22Rv1 (cell line): ENCODE data around the gene NFATC4.
"Not testable (repeated sequence)": the region's sequence is repeated elsewhere in the genome, so short reads cannot be mapped to it uniquely, and the experiment has no call there.

Experiments used
- H3K27ac ChIP-seq: fragments of 450-650 bp; 2 replicates; pipeline ENCODE4 v1.5.1; 2017
- ZFX ChIP-seq: fragments of 450-650 bp; IDR thresholded peaks from 2 replicates; pipeline ENCODE4 v1.6.1; 2017; ENCODE audit warnings: antibody characterized with exemption, borderline replicate concordance
- TF ChIP-seq, protein P1 (sequence below): fragments of 450-650 bp; IDR thresholded peaks from 2 replicates; pipeline ENCODE4 v1.5.1; 2017; ENCODE audit warnings: mild to moderate bottlenecking

The NFATC4 gene

DNA sequence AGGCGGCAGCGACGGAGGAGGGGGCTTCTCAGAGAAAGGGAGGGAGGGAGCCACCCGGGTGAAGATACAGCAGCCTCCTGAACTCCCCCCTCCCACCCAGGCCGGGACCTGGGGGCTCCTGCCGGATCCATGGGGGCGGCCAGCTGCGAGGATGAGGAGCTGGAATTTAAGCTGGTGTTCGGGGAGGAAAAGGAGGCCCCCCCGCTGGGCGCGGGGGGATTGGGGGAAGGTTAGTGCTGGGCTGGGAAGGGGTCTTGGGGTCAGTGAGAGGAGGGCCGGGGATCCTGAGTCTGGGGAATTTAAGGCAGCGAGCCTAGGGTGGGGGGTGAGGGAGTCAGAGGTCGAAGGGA, 203 bp downstream of the NFATC4 start:
- peak overlapping the region; percentile 97 for H3K27ac ChIP-seq
- no peak for TF ChIP-seq ZFX
- TF ChIP-seq, protein P1, sequence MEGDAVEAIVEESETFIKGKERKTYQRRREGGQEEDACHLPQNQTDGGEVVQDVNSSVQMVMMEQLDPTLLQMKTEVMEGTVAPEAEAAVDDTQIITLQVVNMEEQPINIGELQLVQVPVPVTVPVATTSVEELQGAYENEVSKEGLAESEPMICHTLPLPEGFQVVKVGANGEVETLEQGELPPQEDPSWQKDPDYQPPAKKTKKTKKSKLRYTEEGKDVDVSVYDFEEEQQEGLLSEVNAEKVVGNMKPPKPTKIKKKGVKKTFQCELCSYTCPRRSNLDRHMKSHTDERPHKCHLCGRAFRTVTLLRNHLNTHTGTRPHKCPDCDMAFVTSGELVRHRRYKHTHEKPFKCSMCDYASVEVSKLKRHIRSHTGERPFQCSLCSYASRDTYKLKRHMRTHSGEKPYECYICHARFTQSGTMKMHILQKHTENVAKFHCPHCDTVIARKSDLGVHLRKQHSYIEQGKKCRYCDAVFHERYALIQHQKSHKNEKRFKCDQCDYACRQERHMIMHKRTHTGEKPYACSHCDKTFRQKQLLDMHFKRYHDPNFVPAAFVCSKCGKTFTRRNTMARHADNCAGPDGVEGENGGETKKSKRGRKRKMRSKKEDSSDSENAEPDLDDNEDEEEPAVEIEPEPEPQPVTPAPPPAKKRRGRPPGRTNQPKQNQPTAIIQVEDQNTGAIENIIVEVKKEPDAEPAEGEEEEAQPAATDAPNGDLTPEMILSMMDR = no peak

DNA sequence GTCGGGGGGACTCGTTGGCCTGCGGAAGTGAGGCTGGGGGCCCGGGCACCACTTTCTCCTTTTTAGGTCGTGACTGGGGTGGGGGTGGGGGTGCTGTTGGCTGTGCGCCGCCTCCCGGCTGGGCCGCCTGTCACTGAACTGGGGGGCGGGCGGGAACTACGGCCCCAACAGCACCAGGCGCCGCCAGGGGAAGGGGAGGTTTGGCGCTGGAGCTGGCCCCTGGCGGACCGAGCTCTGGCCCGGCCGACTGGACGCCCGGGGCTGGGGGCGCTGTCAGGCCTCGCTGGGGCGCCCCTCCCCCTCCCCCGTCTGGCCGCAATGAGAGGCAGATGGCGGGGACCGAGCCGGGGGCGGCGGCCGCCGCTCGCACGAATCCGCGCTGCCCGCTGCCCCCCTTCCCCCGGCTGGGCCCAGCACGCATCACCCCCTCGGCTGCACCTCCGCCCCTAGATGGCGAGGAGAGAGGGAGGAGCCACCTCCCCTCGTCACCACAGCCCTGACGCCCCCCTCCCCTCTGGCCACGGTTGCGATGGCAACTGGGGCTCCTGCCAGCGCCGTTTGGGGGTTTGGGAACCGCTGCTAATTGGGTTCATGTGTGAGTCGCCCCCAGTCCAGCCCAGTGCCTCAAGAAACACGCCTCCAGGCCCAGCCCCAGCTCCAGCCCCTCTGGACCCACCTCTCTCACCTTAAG, 723 bp downstream of the NFATC4 start:
- no peak for TF ChIP-seq ZFX
- TF ChIP-seq, protein P1 = no peak
- H3K27ac ChIP-seq = no peak overlapping the region

DNA sequence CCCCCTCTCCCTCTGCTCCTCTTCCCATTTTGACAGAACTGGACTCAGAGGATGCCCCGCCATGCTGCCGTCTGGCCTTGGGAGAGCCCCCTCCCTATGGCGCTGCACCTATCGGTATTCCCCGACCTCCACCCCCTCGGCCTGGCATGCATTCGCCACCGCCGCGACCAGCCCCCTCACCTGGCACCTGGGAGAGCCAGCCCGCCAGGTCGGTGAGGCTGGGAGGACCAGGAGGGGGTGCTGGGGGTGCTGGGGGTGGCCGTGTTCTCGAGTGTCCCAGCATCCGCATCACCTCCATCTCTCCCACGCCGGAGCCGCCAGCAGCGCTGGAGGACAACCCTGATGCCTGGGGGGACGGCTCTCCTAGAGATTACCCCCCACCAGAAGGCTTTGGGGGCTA, 1.5 kb downstream of the NFATC4 start:
- no peak for TF ChIP-seq ZFX
- TF ChIP-seq, protein P1 = no peak
- H3K27ac ChIP-seq = no peak overlapping the region

DNA sequence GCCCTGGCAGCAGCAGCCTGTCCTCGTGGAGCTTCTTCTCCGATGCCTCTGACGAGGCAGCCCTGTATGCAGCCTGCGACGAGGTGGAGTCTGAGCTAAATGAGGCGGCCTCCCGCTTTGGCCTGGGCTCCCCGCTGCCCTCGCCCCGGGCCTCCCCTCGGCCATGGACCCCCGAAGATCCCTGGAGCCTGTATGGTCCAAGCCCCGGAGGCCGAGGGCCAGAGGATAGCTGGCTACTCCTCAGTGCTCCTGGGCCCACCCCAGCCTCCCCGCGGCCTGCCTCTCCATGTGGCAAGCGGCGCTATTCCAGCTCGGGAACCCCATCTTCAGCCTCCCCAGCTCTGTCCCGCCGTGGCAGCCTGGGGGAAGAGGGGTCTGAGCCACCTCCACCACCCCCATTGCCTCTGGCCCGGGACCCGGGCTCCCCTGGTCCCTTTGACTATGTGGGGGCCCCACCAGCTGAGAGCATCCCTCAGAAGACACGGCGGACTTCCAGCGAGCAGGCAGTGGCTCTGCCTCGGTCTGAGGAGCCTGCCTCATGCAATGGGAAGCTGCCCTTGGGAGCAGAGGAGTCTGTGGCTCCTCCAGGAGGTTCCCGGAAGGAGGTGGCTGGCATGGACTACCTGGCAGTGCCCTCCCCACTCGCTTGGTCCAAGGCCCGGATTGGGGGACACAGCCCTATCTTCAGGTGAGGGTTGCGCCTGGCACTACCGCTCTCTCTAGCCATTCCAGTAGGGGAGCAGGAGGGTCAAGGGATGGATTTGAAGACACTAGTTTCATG, 2.1 kb downstream of the NFATC4 start:
- TF ChIP-seq ZFX = no peak
- TF ChIP-seq, protein P1 = no peak
- no peak overlapping the region for H3K27ac ChIP-seq

DNA sequence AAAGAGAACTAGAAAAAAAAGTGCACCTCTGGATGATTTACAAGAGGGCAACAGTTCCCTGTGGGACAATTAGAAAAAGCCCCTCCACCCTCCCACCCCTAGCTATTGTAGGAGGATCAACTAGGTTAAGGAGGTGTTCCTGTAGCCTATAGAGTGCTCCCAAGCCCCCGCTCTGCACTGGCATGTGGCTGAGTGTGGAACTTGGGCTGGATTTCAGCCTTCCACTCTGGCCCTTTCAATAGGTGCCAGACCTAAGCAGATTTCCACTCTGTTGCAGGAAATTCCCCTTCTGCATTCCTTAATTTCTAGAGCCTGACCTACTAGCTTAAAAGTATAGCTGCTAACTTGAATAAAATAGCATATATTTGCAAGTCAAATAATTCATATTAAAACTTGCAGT, 2.8 kb downstream of the NFATC4 start:
- TF ChIP-seq, protein P1 = no peak
- no peak for TF ChIP-seq ZFX
- no peak overlapping the region for H3K27ac ChIP-seq

DNA sequence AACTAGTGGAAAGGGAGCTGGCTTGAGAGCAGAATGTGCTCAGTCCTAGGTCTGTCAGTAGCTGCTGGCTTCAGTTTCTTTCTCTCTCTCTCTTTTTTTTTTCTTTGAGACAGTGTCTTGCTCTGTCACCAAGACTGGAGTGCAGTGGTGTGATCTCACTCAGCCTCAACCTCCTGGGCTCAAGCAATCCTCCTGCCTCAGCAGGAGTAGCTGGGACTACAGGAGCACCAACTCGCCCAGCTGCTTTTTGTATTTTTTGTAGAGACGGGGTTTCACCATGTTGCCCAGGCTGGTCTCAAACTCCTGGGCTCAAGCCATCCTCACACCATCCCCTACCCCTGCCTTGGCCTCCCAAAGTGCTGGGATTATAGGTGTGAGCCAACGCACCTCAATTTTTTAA, 3.6 kb downstream of the NFATC4 start:
- not testable (repeated sequence) for H3K27ac ChIP-seq

DNA sequence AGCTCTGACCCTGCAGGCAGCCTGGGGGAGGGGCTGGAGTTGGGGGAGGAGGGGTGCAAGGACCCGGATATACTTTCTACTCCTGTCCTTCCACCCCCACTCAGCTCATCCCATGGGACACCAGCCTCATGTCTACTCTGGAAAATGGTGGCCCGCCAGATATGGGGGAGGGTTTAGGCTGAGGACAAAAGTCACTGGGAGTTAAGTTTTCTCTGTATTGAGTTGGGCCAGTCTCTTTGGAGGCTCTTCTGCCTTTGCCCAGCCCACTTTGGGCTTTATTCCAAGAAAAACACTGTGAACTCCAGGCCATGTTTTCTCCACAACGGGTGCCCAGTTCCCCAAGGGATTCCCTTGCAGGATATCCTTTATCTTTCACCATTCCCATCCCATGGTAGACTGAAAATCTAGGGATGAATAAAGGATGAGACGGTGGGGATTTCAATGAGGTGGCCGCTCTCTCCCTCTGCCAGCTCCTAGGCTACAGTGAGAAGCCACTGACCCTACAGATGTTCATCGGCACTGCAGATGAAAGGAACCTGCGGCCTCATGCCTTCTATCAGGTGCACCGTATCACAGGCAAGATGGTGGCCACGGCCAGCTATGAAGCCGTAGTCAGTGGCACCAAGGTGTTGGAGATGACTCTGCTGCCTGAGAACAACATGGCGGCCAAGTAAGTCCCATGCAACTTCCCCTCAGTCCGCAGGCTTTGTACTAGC, 4.9 kb downstream of the NFATC4 start:
- H3K27ac ChIP-seq = no peak overlapping the region
- TF ChIP-seq ZFX = no peak
- TF ChIP-seq, protein P1 = no peak
